Calu3 (cell line): ENCODE results near the gene HMCN2. TPM values are rescaled to one million over a fixed set of nuclear protein-coding genes. Genes with fewer than 3 reads are reported as not detected.

Experiments used
- BruUV-seq: library from RNA; stranded (reverse); fragments of 400-500 nt; replicated peaks from 2 replicates; lab custom pipeline; 2021; lab: Mats Ljungman, UMichigan
- CTCF ChIA-PET: fragments of 300-600 bp; sonication (Branson Sonifier 250); formaldehyde crosslinking; loops from one replicate; lab custom pipeline; 2022; ENCODE audit warnings: antibody characterized with exemption; lab: Charles Lee
- DNase-seq: peaks from one replicate; pipeline ENCODE4 v3.0.0; 2022
- H3K27ac Mint-ChIP-seq: one replicate; pipeline ENCODE4 v1.8.0; 2022; ENCODE audit warnings: mixed read lengths; ENCODE audit not compliant: unreplicated experiment
- H3K27me3 Mint-ChIP-seq: one replicate; pipeline ENCODE4 v1.8.0; 2022; ENCODE audit warnings: mixed read lengths; ENCODE audit not compliant: unreplicated experiment
- H3K36me3 Mint-ChIP-seq: one replicate; pipeline ENCODE4 v1.8.0; 2022; ENCODE audit warnings: mild to moderate bottlenecking, moderate library complexity, mixed read lengths; ENCODE audit not compliant: insufficient read depth, unreplicated experiment
- H3K4me1 Mint-ChIP-seq: one replicate; pipeline ENCODE4 v1.8.0; 2022; ENCODE audit warnings: mild to moderate bottlenecking, low read depth, mixed read lengths; ENCODE audit not compliant: unreplicated experiment
- H3K4me3 Mint-ChIP-seq: one replicate; pipeline ENCODE4 v1.8.0; 2022; ENCODE audit warnings: mild to moderate bottlenecking, low read depth, moderate library complexity, mixed read lengths; ENCODE audit not compliant: unreplicated experiment
- H3K9me3 Mint-ChIP-seq: one replicate; pipeline ENCODE4 v1.8.0; 2022; ENCODE audit warnings: low read depth, mixed read lengths; ENCODE audit not compliant: unreplicated experiment
- intact Hi-C: fragments of 100-400 bp; cut with micrococcal nuclease; formaldehyde crosslinking; loops from one replicate; pipeline ENCODE4 v1.10.0; 2022; ENCODE audit not compliant: unreplicated experiment
- total RNA-seq: library from RNA; stranded (reverse); gene quantifications from 2 replicates; pipeline ENCODE4 v1.2.3, GENCODE V29; 2022
- TF ChIP-seq, protein P1 (sequence below): fragments of 200-600 bp; IDR thresholded peaks from one replicate; pipeline ENCODE4 v1.8.0; 2022; ENCODE audit warnings: antibody characterized with exemption; ENCODE audit not compliant: unreplicated experiment

The HMCN2 gene
- total RNA-seq, 1 experiment from 2014 or later, result not detected

DNA sequence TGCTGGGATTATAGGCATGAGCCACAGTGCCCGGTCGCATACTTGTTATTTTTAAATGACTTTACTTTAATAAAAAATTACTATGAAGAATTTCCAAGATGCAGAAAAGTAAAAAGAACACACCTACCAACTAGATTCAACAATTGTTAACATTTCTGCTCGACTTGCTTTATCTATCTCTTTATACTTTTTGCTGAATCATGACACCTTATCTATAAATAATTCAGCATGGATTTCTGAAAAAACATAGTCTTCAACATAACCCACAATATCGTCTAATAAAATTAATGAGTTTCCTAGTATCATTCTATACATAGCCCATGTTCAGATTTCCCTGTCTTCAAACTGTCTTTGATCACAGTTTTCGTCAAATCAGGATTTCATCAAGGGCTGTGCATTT is 25.9 kb downstream of the HMCN2 start:
- TF ChIP-seq, protein P1, sequence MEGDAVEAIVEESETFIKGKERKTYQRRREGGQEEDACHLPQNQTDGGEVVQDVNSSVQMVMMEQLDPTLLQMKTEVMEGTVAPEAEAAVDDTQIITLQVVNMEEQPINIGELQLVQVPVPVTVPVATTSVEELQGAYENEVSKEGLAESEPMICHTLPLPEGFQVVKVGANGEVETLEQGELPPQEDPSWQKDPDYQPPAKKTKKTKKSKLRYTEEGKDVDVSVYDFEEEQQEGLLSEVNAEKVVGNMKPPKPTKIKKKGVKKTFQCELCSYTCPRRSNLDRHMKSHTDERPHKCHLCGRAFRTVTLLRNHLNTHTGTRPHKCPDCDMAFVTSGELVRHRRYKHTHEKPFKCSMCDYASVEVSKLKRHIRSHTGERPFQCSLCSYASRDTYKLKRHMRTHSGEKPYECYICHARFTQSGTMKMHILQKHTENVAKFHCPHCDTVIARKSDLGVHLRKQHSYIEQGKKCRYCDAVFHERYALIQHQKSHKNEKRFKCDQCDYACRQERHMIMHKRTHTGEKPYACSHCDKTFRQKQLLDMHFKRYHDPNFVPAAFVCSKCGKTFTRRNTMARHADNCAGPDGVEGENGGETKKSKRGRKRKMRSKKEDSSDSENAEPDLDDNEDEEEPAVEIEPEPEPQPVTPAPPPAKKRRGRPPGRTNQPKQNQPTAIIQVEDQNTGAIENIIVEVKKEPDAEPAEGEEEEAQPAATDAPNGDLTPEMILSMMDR, result no peak
- no peak overlapping the region for H3K4me3 Mint-ChIP-seq
- H3K4me1 Mint-ChIP-seq, result no peaks in the 10 kb centered on the region
- intact Hi-C loops, result no loop called here
- CTCF ChIA-PET, result no interaction called here
- no peak for DNase-seq
- no peaks in the 10 kb centered on the region for H3K36me3 Mint-ChIP-seq
- BruUV-seq, result no TSS peak
- H3K9me3 Mint-ChIP-seq, result no peaks in the 10 kb centered on the region
- H3K27ac Mint-ChIP-seq, result no peak overlapping the region
- H3K27me3 Mint-ChIP-seq, result peaks cover 100% of the 10 kb centered on the region

DNA sequence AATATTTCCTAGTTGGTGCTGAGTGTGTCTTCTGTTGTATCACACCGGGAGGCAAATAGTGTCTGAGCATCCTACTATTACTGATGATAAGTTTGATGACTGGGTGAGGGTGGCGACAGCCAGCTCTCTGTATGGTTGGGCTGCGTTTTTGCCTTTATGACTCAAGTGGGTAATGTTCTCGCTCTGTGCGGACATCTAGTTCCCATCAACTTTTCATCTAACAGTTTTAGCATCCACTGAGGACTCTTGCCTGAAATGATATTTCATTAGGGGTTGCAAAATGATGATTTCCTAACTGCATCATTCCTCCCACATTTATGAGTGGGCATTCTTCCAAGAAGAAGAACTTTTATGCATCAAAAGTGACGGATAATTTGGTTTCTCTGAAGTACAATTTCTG is 26.5 kb downstream of the HMCN2 start:
- DNase-seq, result no peak
- H3K9me3 Mint-ChIP-seq, result no peaks in the 10 kb centered on the region
- BruUV-seq, result no TSS peak
- CTCF ChIA-PET, result no interaction called here
- peaks cover 100% of the 10 kb centered on the region for H3K27me3 Mint-ChIP-seq
- H3K27ac Mint-ChIP-seq, result no peak overlapping the region
- TF ChIP-seq, protein P1, result no peak
- H3K36me3 Mint-ChIP-seq, result no peaks in the 10 kb centered on the region
- intact Hi-C loops, result no loop called here
- H3K4me1 Mint-ChIP-seq, result no peaks in the 10 kb centered on the region
- no peak overlapping the region for H3K4me3 Mint-ChIP-seq

DNA sequence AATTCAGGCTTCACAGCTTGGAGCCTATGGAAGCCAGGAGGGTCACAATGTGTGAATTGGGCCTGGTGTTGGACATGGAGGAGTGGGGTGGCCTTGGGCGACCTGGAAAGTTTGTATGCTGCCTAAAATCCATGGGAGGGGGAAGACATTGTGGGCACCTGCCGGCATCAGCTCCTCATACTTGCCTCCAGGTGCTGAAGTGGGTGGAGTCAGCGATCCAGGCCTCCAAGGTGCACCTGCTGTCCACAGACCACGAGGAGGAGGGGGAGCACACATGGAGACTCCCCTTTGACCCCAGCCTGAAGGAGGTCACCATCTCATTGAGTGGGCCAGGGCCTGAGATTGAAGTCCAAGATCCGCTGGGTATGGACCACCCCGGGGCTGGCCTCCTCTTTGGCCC is 29.1 kb downstream of the HMCN2 start:
- Mint-ChIP-seq H3K4me1 (no peaks in the 10 kb centered on the region), H3K27me3 (peaks cover 87% of the 10 kb centered on the region), H3K9me3 (no peaks in the 10 kb centered on the region), H3K4me3 (no peak overlapping the region), H3K36me3 (no peaks in the 10 kb centered on the region), H3K27ac (no peak overlapping the region)
- TF ChIP-seq, protein P1, result no peak
- CTCF ChIA-PET, result no interaction called here
- intact Hi-C loops, result no loop called here
- DNase-seq, result no peak
- BruUV-seq, result no TSS peak

DNA sequence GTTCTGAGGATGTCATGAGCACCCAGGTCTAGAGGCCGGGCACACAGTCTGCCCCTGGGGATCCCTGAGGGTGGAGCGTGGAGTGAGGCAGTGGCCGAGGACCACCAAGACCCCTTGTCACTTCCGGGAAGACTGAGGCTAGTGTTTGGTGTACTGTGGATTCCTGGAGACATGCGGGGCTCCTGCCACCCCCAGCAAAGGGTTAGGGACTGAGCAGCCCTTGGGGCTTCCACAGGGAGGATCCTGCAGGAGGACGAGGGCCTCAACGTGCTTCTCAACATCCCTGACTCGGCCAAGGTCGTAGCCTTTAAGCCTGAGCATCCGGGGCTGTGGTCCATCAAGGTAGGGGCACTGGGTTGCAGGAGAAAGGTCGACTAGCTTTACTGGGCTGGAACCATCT is 29.9 kb downstream of the HMCN2 start:
- H3K27me3 Mint-ChIP-seq, result peaks cover 87% of the 10 kb centered on the region

More for the DNA sequence above, 29.9 kb downstream of the HMCN2 start:
- intact Hi-C loops, result no loop called here
- DNase-seq, result no peak
- Mint-ChIP-seq H3K4me1 (no peaks in the 10 kb centered on the region), H3K4me3 (no peak overlapping the region), H3K36me3 (no peaks in the 10 kb centered on the region), H3K9me3 (no peaks in the 10 kb centered on the region), H3K27ac (no peak overlapping the region)
- TF ChIP-seq, protein P1, result no peak
- CTCF ChIA-PET, result no interaction called here
- BruUV-seq, result no TSS peak
